ENCODE measurements around the gene HOXD3. TPM values are rescaled to one million over a fixed set of nuclear protein-coding genes. Genes with fewer than 3 reads are reported as not detected.

Gene HOXD3
- total and polyA plus RNA-seq, 4 donors: 7.3 to 23.0 (median 14.7) TPM

DNA sequence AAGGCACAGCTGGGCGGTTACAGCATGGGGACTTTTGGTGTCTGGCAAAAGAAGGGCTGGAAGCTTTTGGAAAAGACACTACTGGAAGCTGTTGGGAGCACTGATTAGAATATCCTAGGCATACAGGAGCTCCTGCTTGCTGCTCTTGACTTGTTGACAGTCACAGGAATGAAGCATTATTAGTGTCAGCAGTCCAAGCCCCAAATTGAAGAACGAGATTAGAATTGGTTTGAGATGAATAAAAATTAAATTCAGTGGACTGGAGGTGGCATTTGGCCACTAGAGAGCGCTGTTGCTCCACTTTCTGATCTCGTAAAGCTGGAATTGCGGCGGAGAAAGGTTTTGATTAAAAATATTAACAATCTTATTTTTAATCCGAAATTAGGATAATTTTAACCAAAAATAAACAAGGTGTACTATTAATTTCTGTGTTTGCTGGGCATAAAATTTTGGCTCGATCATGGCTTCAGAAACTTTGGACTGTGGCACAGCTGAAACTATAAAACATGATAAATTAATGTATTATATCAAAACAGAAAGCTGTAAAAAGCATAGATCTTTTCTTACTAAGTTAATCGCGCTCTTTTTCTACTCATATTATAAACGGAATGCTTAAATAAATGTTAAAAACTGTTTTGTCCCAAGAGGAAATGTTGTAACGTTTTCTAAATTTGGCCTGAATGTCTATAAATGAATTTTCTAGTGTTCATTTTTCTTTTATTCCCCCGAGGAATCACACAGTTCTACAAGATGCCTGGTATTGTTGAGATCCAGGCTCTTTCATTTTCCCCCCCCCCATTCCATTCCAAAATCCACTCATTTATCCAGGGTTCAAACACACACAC, 30.0 kb upstream of the HOXD3 start:
- Histone ChIP-seq H3K27me3 (ENCODE audit: control insufficient read depth, insufficient read depth, low read length) (peaks cover 39% of the 10 kb centered on the region), H3K4me3 (ENCODE audit: low read depth, low read length) (peak overlapping the region; percentile 69), H3K36me3 (ENCODE audit: control insufficient read depth, insufficient read depth, low read length) (peaks cover 7% of the 10 kb centered on the region), H3K4me1 (ENCODE audit: control insufficient read depth, insufficient read depth, low read length) (peaks cover 45% of the 10 kb centered on the region), H3K27ac (ENCODE audit: low read depth, low read length) (peak overlapping the region; percentile 93), H3K9me3 (ENCODE audit: control insufficient read depth, insufficient read depth, low read length) (no peaks in the 10 kb centered on the region)
- WGBS (ENCODE audit: insufficient coverage): 20% methylated on average over 2 of the region's 13 CpGs
- DNase-seq (ENCODE audit: low read depth in 4 of 6, low spot score in 6 of 6): peak in 3 of 6 donors; percentile 87 to 94 (median 91)

GRCh38 chr2:176127774-176128072, 29.4 kb upstream of the HOXD3 start:
- Histone ChIP-seq H3K27ac (ENCODE audit: low read depth, low read length) (peak overlapping the region; percentile 93), H3K36me3 (ENCODE audit: control insufficient read depth, insufficient read depth, low read length) (peaks cover 7% of the 10 kb centered on the region), H3K4me1 (ENCODE audit: control insufficient read depth, insufficient read depth, low read length) (peaks cover 41% of the 10 kb centered on the region), H3K4me3 (ENCODE audit: low read depth, low read length) (peak overlapping the region; percentile 69), H3K27me3 (ENCODE audit: control insufficient read depth, insufficient read depth, low read length) (peaks cover 34% of the 10 kb centered on the region), H3K9me3 (ENCODE audit: control insufficient read depth, insufficient read depth, low read length) (no peaks in the 10 kb centered on the region)
- no CpG with 5 or more reads among the region's 4 CpGs for WGBS (ENCODE audit: insufficient coverage)
- DNase-seq (ENCODE audit: low read depth in 4 of 6, low spot score in 6 of 6): peak in 1 of 6 donors; percentile 47

- no peaks in the 10 kb centered on the region for H3K9me3 ChIP-seq (ENCODE audit: control insufficient read depth, insufficient read depth, low read length)
- H3K4me1 ChIP-seq (ENCODE audit: control insufficient read depth, insufficient read depth, low read length): peaks cover 44% of the 10 kb centered on the region
- peaks cover 31% of the 10 kb centered on the region for H3K27me3 ChIP-seq (ENCODE audit: control insufficient read depth, insufficient read depth, low read length)
- 15% methylated on average over 40 of the region's 49 CpGs for WGBS (ENCODE audit: insufficient coverage)
- H3K27ac ChIP-seq (ENCODE audit: low read depth, low read length): peak overlapping the region; percentile 93
- peak overlapping the region; percentile 69 for H3K4me3 ChIP-seq (ENCODE audit: low read depth, low read length)
- DNase-seq (ENCODE audit: low read depth in 4 of 6, low spot score in 6 of 6): peak in 2 of 6 donors; percentile 74 to 81
- peaks cover 7% of the 10 kb centered on the region for H3K36me3 ChIP-seq (ENCODE audit: control insufficient read depth, insufficient read depth, low read length)
These were observed 28.7 kb upstream of the HOXD3 start for GRCh38 chr2:176128172-176128981.

DNA sequence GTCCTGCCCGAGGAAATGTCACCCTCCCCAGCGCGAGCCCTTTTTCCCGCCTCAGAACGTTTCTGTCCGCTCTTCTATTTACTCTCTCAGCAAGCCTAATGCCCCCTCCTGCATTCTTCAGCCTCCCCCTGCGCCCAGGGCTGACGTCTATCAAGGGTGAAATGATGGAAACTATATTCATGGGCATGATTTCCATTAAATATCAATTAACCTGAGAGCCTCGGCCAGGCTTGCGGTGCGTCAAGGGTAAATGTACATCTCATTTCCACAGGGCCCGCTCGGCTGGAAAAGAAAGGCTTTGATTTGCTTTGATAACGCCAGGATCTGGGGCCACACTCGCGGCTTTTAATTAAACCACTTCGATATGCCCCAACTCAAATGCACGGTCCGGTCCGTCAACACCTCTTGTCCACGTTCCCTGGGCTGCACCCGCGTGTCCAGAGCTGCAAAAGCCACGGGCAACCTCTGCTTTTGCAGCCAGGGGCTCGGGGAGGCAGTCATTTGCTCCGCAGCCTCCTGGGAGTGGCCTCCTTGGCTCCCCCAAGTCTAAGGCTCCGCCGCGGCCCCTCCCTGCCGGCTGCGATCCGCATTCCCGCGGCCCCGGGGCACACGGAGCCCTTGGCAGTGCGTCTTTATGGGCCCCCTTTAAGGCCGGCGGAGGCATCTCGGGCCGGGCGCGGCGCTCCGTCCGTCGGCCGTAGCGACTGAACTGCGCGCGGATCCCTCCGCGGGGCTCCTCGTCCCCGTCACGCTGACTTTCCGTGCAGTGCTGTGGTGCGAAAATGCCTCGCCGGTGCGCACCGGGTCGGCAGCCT, 27.9 kb upstream of the HOXD3 start, which contains the start of gene HOXD8:
HOXD8 (plus strand) TSS at position 724 of the 815 bp plus-strand sequence. CDS start 662 bp downstream, outside the sequence.
- no peaks in the 10 kb centered on the region for H3K9me3 ChIP-seq (ENCODE audit: control insufficient read depth, insufficient read depth, low read length)

DNA sequence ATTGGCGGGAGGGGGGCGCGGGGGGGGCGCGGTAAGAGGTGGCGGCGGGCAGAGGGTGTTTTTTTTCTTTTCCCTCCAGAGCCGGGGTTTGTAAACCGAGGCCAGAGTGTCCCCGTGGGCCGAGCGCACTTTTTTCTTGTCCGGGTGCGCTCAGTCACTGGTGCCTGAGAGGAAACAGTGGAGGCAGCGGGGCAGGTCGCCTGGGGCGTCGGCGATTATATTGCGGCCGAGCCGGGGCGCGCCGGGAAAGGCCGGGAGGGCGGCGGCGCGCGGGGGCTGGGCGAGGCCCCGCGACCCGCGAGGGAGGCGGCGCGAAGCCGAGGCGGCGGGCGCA, 27.3 kb upstream of the HOXD3 start:
- peak overlapping the region; percentile 93 for H3K27ac ChIP-seq (ENCODE audit: low read depth, low read length)
- H3K4me1 ChIP-seq (ENCODE audit: control insufficient read depth, insufficient read depth, low read length): peaks cover 37% of the 10 kb centered on the region
- peaks cover 17% of the 10 kb centered on the region for H3K27me3 ChIP-seq (ENCODE audit: control insufficient read depth, insufficient read depth, low read length)
- no peak for DNase-seq (ENCODE audit: low read depth in 4 of 6, low spot score in 6 of 6)
- no peaks in the 10 kb centered on the region for H3K9me3 ChIP-seq (ENCODE audit: control insufficient read depth, insufficient read depth, low read length)
- WGBS (ENCODE audit: insufficient coverage): under 1% methylated on average over 40 of the region's 43 CpGs
- peak overlapping the region; percentile 69 for H3K4me3 ChIP-seq (ENCODE audit: low read depth, low read length)
- peaks cover 3% of the 10 kb centered on the region for H3K36me3 ChIP-seq (ENCODE audit: control insufficient read depth, insufficient read depth, low read length)

More for the DNA sequence above, 27.9 kb upstream of the HOXD3 start, which contains the start of gene HOXD8:
- peak in 2 of 6 donors; percentile 92 to 95 for DNase-seq (ENCODE audit: low read depth in 4 of 6, low spot score in 6 of 6)
- Histone ChIP-seq H3K36me3 (ENCODE audit: control insufficient read depth, insufficient read depth, low read length) (peaks cover 7% of the 10 kb centered on the region), H3K4me3 (ENCODE audit: low read depth, low read length) (peak within 1 kb of the TSS; percentile 69), H3K4me1 (ENCODE audit: control insufficient read depth, insufficient read depth, low read length) (peaks cover 39% of the 10 kb centered on the region), H3K27me3 (ENCODE audit: control insufficient read depth, insufficient read depth, low read length) (peaks cover 23% of the 10 kb centered on the region), H3K27ac (ENCODE audit: low read depth, low read length) (peak within 1 kb of the TSS; percentile 93)
- under 1% methylated on average over 57 of the region's 64 CpGs for WGBS (ENCODE audit: insufficient coverage)

- peaks cover 37% of the 10 kb centered on the region for H3K4me1 ChIP-seq (ENCODE audit: control insufficient read depth, insufficient read depth, low read length)
- peak in 4 of 6 donors; percentile 76 to 93 (median 84) for DNase-seq (ENCODE audit: low read depth in 4 of 6, low spot score in 6 of 6)
- no peaks in the 10 kb centered on the region for H3K9me3 ChIP-seq (ENCODE audit: control insufficient read depth, insufficient read depth, low read length)
- WGBS (ENCODE audit: insufficient coverage): 0% methylated on average over 91 of the region's 100 CpGs
- H3K27me3 ChIP-seq (ENCODE audit: control insufficient read depth, insufficient read depth, low read length): peaks cover 12% of the 10 kb centered on the region
- no peaks in the 10 kb centered on the region for H3K36me3 ChIP-seq (ENCODE audit: control insufficient read depth, insufficient read depth, low read length)
- peak overlapping the region; percentile 83 for H3K27ac ChIP-seq (ENCODE audit: low read depth, low read length)
- peak overlapping the region; percentile 64 for H3K4me3 ChIP-seq (ENCODE audit: low read depth, low read length)
These were observed 26.8 kb upstream of the HOXD3 start for GRCh38 chr2:176130147-176130956.

GRCh38 chr2:176130957-176131847, 25.9 kb upstream of the HOXD3 start:
- Histone ChIP-seq H3K27me3 (ENCODE audit: control insufficient read depth, insufficient read depth, low read length) (peaks cover 4% of the 10 kb centered on the region), H3K4me3 (ENCODE audit: low read depth, low read length) (peak overlapping the region; percentile 64), H3K9me3 (ENCODE audit: control insufficient read depth, insufficient read depth, low read length) (no peaks in the 10 kb centered on the region), H3K4me1 (ENCODE audit: control insufficient read depth, insufficient read depth, low read length) (peaks cover 35% of the 10 kb centered on the region), H3K27ac (ENCODE audit: low read depth, low read length) (peak overlapping the region; percentile 83), H3K36me3 (ENCODE audit: control insufficient read depth, insufficient read depth, low read length) (no peaks in the 10 kb centered on the region)
- DNase-seq (ENCODE audit: low read depth in 4 of 6, low spot score in 6 of 6): peak in 1 of 6 donors; percentile 65
- no CpG with 5 or more reads among the region's 15 CpGs for WGBS (ENCODE audit: insufficient coverage)

DNA sequence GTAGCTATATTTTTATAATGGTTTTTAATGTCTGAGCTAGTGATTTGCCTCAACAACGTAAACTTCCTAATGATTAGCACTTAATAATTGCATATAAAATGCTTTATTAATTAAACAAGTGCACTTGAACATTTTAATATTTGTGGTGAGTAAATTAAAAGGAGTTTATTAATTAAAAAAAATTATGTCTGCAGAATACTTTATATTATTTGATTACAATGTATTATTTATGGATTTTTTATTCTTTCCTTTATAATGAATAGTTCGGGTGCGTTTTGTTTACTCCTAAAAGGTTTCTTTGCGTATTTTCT, 25.3 kb upstream of the HOXD3 start:
- peak overlapping the region; percentile 83 for H3K27ac ChIP-seq (ENCODE audit: low read depth, low read length)
- H3K27me3 ChIP-seq (ENCODE audit: control insufficient read depth, insufficient read depth, low read length): peaks cover 4% of the 10 kb centered on the region
- H3K4me1 ChIP-seq (ENCODE audit: control insufficient read depth, insufficient read depth, low read length): peaks cover 35% of the 10 kb centered on the region
- DNase-seq (ENCODE audit: low read depth in 4 of 6, low spot score in 6 of 6): no peak
- WGBS (ENCODE audit: insufficient coverage): no CpG with 5 or more reads among the region's 4 CpGs
- H3K4me3 ChIP-seq (ENCODE audit: low read depth, low read length): peak overlapping the region; percentile 64
- H3K36me3 ChIP-seq (ENCODE audit: control insufficient read depth, insufficient read depth, low read length): no peaks in the 10 kb centered on the region
- H3K9me3 ChIP-seq (ENCODE audit: control insufficient read depth, insufficient read depth, low read length): no peaks in the 10 kb centered on the region
